Renal pelvis (tissue), 4 donors: Measurements from ENCODE around the gene ITPRIP. TPM values are rescaled to one million over a fixed set of nuclear protein-coding genes. Genes with fewer than 3 reads are reported as not detected.

Experiments
- DNase-seq: peaks from one replicate; pipeline ENCODE4 v3.0.0-alpha.2; 2013
- polyA plus RNA-seq, 3 donors: library from polyadenylated mRNA; unstranded; fragments of 120-200 nt; gene quantifications; one replicate each; pipeline ENCODE4 v1.2.1, GENCODE V29; 2013; ENCODE audit not compliant: insufficient read length in 3 of 3

ITPRIP gene
- polyA plus RNA-seq, 3 donors = 7.7 to 11.6 (median 11.0) TPM

DNA sequence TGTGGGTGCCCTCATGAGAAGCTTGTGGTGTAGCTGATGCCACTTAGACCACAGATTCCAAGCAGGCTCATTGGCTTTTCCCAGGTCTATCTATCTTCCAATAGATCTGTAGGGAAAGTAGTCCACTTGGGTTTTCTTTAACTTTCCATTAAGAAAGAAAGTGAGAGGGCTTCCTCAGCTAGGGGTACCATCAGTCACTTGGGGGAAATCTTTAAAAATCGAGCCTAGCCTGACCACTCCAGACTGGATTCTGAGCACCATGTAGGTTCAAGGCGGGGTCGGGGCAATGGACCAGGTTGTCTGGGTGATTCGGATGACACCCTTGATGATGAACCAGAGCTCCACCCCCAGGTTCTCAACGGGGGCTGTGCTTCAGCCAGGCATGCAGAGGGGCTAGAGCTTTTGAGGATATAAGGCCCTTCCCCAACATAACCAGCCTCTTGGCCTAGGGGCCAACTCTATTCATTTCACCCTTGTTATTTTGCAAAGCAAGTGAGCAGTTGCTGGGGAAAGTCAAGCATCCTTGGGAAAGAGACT lies 27.0 kb downstream of the ITPRIP start:
- no peak for DNase-seq

DNA sequence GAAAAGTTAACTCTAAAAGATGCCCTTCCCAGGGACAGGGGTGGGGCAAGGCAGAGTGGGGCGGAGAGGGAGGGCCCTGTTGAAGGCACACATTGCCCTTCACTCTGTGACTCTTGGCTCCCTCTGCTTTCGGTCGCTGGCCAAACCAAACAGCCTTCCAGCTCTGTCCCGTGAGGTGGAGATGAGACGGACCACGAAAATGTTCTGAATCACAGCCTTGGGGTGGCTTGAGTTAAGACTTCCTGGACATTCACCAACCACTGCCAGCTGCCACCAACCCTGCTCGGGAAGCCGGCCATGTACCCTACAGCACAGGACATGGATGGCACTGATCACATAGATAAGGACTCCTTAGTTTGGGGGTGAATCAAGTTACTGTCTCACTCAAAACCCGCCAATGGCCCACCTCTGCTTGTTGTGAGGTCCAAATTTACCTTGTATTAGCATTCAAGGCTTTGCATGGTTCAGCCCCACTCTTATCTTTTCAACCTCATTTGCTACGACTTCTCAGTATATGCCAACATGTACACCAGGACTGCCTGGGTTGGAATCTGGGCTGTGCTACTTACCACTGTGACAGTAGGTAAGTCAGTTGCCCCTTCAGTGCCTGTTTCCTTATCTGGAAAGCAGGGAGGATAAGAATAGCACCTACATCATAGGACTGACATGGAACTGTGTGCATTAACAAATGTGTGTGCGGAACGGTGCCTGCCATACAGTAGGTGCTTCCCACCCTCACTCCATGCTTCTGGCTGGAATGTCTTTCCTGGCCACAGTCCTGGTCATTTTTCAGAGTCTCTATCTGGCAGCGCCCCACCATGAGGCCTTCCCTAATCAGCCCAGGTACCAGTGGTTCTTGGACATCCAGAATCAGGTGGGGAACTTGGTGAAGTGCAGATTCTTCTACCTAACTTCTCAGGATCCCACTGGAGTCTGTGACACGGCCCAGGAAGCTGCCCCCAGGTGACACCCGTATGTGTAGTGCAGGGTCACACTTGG lies 28.0 kb downstream of the ITPRIP start:
- no peak for DNase-seq

DNA sequence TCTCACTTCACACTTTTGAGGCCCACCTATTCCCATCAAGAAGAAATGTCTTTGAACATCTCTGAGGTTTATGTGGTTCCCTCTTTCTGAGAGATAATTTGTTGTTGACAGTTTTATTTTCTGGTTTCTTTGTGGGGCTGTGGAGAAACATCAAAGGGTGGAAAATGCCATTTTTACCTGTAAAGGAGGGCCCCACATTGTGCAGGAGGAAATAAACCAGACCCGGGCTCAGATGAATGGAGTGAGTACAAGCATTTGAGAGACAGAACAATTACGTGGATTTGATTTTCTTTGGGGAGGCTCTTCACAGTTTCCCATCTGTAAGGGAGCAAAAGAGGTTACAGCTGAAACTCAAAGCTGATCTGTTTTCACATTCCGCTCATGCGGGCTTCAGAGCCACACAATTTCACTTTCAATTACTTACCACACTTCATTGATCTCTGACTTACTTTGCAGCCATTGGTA lies 29.8 kb downstream of the ITPRIP start:
- no peak for DNase-seq

DNA sequence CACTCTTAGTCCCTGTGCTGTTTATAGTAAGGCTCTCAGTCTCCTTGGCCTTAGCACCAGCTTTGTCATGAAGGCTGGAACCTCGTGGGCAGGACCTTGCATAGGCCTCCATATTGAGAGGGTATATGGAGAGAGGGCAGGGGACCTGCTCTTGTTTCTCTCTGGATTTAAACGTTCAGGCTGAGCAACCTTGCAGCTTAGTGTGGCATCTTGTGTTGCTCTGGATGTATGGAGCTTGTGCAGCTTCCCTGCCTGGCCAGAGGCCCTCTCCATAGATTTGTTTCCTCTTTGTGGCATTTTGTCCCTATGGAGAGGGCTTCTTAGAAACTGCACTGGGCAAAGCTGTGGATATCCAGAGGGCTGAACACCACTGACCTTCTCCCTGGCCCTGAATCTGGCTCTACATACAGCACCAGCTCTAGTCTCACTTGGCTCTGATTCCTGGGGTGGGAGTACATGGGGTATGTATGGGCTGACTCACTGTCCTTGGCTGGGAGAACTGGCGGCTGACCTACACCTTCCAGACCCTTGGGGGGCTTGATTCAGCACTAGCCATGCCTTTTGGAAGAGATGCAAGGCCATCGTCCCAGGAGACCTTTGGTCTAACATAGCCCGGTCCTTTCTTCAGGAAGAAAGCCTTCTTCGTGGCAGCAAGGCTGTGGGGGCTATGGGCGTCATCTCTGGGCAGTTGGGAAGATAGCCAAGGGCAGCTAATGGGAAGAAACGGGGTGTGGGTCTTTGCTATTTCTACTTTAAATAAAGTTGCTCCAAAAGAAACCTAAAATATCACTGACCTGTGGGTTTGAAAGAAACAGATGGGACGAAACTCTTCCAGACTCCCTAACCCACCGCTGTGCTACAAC lies 30.5 kb downstream of the ITPRIP start:
- DNase-seq = no peak

DNA sequence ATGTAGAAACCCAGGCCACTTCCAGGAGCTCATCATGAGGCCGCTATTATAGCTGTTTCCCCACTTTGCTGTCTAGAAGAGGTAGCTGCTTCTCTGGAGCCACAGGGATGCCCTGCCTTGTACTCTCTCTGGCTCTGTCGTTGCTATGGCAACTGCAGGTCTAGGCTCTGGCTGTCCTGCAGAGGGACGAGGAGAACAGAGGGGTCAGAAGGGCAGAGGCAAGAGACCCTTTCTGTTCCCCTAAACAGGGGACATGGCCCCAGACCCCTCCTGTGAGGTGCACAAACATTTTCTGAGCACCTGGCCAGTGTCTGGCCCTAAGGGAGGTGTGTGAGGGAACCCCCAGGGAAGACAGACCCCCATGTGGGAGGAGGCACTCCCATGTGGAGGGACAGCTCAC lies 31.4 kb downstream of the ITPRIP start:
- no peak for DNase-seq

DNA sequence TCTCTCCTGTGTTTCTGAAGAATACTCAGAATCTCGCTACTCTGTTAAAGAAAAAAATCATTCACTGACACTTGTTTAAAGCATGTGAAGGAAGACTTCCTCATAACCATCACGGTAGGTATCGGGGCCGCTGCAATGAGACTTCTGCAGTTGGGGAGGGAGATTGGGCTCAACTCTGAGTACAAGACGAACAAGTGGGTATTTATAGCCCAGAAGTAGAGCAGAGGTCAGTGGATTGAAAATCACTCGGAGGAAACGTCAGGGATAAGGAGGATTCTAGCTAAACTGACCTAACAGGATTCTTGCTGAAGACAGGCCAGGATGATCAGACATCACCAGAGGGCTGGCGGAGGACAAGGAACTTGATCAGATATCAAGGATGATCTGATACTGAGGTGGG lies 33.3 kb downstream of the ITPRIP start:
- no peak for DNase-seq

DNA sequence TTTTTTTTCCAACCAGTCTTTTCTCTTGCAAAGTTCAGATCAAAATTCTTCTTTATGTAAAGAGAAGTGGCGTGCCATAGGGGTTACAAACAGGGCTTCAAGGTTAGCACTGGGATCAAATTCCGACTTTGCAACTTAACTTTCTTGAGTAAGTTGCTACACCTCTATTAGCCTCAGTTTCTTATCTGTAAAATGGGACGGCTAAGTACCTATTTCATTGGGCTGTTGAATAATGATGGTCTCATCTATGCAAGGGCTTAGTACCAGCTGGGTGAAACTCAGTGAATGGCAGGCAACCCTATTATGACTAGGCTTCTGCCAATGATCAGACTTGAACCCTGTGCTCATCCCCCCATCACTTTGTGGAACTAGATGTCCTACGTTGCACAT lies 33.9 kb downstream of the ITPRIP start:
- no peak for DNase-seq

DNA sequence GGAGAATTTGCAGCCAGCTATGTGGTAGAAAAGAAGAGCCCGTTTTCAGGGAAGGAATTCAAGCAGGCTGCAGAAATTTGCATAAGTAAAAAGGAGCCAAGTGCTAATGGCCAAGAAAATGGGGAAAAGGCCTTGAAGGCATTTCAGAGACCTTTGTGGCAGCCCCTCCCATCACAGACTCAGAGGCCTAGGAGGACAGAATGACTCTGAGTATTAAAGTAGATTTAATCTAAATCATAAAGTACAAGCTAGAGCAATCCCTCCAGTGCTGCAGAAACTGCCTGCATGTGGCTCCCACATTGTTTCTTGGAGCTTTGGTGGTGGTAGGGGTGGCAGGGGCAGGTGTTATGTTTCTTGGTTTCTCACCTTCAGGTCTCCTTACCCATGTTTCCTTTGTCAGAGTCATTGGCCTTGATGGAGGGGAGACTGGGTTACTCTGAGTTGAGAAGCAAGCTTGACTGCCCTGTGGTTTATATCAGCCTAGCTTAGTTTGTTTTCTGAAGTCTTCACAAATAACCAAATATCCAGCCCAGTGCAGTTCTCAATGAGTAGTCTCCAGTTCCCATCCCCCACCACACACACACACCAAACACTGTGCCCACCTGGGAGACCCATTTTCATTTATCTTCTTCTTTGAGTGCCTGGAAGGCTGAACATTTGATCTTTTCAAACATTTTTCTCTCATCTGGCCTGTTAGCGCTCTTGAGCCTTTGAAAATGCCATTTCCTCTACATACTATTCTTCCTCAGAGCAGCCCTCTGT lies 34.5 kb downstream of the ITPRIP start:
- no peak for DNase-seq

DNA sequence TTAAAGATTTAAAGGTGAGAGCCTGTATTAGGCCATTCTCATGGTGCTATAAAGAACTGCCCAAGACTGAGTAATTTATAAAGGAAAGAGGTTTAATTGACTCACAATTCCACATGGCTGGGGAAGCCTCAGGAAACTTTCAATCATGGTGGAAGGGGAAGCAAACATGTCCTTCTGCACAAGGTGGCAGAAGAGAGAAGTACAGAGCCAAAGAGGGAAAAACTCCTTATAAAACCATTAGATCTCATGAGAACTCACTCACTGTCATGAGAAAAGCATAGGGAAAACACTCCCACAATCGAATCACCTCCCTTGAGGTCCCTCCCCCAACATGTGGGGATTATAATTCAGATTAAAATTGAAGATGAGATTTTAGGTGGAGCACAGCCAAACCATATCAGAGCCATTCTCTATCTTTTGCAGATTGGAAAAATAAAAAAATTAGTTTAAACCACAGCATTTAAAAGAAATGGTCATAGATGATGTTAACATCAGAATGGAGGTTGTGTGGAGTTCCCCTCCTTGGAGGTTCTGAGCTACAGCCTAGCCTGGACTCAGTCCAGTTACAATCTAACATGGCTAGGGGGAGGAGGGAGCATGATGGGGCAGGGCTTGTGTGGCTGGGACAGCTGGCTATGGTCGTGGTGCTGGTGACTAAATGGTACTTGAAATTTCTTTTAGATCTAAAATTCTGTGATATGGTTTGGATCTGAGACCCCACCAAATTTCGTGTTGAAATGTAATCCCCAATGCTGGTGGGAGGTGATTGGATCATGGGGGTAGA lies 36.2 kb downstream of the ITPRIP start:
- no peak for DNase-seq

DNA sequence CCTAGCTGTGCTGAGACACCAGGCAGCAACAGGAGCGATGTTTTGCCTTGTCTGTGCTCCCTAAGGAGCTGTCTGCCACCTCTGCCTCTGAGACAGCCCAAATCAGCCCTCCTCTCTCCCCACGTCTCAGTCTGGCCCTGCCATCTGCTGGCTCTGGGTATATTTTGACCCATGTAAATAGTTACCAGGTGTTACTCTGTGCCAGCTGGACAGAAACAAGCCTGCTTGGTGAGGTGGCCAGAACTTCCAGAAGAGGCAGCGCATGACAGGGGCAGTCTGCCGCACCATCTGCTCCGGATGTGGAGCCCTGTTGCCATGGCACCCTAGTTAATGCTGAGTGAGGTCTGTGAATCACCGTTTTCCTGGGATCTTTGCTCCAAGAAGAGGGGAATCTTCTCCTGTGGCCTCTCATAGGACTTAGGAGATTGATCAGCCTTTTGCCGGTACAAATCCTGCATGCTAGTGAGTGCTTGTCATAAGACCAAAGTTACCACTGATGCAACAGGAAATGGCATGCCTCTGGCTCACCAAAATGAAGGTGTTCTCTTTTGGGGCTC lies 37.5 kb downstream of the ITPRIP start:
- DNase-seq = peak; percentile 30

DNA sequence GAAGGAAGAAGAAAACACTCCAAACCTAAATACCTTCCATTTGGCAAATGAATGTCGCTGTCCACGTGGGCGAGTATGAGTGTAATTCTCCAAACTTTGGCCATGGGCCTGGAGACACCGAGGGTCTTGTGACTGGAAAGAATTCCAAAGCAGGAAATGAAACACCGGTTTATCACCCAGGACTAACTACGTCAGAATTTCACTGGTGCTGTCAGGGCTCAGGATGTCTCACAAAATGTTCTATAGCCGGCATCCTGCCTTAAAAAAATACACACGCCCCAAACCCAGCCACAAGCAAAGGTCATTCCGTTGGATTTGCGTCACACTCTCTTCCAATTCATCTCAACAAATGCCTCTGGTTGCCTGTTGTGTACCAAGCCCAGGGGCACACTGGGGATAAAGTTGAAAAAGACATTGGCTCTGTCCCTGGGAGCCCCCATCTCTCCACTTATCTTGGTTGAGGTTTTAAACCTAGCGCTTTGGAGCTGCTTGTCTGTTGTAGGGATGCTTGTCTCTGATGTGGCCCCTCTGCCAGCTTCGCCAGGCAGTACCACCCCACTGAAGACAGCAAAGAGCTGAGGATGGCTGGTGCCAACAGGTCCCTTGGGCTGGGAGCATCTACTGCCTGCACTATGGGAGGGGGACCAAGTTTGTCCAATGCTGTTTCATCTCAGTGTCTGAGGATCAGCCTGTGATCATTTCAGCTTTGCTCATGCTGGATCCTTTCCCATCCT lies 38.1 kb downstream of the ITPRIP start:
- no peak for DNase-seq

DNA sequence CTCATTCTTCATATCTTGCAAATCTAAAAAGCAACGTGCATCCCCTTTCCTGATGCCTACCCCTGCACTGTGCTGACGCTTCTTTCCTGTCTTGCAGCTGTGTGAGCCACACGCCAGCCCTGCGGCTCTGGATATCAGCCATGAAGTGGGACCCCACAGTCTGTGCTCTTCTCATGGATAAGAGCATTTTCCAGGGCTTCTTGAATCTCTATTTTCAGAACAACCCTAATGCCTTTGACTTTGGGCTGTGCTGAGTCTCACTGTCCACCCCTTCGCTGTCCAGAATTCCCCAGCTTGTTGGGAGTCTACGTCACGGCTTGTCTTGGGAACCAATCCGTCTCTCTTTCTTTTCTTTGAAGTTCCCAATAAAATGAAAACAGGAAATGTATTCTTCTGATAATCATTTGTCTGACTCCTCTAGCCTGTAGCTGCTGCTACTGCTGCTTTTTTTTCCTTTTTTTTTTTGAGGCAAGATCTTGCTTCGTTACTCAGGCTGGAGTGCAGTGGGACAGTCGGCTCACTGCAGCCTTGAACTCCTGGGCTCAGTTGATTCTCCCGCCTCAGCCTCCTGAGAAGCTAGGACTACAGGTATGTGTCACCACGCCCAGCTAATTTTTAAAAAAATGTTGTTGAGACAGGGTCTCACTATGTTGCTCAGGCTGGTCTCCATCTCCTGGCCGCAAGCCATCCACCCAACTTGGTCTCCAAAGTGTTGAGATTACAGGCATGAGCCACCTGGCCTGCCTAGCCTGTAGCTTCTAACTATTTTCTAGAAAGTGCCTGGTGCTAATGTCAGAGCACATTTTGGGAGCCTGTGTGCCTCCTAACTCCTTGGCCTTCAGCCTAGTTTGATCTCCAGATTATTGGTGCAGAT lies 39.0 kb downstream of the ITPRIP start:
- DNase-seq = no peak

DNA sequence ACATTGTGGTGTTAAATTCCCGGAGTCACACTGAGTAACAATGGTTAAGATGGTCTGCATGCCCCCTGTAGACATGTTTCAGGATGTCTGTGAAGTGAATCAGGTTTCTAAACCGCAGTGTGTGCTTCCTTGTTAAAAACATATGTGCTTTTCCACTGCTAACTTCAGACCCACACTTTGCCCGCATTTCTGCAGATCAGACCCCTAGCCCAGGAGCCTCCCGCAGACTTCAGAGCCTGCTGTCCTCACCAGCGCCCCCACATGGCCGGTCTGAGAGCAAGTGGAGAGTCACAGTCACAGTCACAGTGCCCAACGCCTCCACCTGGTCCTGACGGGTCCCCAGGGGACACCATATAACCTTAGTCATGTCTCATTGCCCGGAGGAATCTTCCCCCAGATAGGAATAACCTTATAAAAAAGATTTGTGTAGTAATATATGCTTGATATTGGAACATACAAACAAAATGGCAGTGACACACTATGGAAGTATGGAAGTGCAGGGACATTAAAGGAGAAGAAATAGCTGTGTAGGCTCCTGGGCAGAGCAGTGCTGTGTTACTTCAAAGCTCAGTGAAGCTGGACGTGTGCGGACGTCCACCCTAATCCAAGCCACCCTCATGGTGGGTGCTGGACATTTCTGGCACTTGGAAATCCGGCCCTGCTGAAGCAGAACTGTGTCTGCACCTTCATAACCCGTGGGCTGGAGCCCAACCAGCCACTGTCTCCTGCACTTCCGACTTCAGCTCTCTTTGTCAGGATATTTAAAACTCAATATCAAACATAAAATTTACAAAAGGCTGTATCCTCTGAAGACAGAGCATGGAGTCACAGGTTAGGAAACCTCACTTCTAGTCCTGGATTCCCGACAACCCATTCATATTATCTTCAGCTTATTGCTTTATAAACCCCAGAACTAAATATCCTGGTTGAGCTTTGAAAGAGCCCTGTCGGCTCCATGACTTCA lies 40.3 kb downstream of the ITPRIP start:
- DNase-seq = no peak

DNA sequence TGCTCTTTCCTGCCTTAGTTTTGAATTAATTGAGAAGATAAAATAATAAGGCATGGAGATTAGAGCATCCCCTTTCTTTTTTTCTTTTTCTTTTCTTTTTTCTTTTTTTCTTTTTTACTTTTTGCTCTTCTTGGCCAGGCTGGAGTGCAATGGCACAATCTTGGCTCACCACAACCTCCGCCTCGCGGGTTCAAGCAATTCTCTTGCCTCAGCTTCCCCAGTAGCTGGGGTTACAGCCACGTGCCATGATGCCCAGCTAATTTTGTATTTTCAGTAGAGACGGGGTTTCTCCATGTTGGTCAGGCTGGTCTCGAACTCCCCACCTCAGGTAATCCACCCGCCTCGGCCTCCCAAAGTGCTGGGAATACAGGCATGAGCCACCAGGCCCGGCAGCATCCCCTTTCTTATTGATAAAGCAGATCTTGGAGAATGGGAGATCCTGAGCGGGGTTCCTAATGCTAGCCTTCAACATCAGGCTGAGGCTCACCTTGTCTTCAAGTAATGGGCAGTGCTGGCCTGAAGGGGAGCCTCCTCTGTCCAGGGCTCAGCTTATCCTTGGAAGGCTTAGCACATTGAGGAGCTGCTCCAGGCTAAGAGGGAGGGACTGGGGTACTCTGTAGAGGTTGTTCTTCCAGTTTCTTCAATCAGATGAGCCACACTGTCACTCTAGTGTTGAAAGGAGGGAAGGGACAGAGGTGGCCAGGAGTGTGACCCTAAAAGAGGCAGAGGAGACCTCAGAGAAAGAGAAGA lies 41.4 kb downstream of the ITPRIP start:
- DNase-seq = no peak

DNA sequence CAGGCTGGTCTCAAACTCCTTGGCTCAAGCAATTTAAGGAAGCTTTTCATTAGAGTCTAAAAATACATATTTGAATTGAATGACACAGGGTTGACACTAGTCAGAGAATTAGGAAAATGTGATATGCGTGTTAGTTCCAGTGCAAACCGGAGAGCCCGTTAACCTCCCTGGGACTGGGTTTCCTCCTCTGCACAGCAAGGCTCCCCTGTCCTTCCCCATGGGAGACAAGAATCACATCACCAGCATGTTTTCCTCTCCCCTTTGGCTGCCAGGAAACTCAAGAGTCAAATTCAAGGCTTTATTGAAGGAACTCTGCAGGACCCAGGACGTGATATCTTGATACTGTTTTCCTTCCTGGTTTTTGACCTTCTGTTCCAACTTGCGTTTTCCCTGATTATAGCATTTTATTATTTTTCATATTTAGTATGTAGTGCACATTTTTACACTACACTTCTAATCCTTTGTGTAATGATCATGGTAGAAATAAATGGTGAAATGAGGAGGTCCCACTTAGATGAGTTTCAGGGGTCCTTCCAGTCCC lies 44.4 kb downstream of the ITPRIP start:
- no peak for DNase-seq

DNA sequence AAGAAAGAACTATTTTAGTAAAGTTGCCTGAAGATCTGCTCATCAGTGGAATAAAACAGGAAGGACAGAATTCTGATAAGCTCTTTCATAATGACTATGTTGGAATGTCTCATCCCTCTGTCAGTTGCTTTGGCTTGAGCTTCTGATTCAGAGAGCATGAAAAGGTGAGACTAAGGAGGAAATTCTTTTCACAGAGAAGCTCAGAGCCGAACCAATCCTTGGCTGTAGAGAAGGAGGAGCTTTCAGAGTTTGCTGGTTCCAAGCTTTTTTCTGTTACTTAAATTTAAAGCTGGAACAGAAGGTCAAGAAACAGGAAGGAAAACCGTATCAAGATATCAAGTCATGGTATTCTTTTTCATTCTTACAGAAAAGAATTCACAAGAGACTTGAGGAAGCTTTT lies 45.3 kb downstream of the ITPRIP start:
- no peak for DNase-seq
